Measurements from ENCODE around the gene SERP2. TPM values are rescaled to one million over a fixed set of nuclear protein-coding genes. Genes with fewer than 3 reads are reported as not detected.

Gene SERP2
- total and polyA plus RNA-seq, 2 of the 13 experiments (the other 11 are each of a cell fraction or from before 2014, with no cell fraction given) = not detected

DNA sequence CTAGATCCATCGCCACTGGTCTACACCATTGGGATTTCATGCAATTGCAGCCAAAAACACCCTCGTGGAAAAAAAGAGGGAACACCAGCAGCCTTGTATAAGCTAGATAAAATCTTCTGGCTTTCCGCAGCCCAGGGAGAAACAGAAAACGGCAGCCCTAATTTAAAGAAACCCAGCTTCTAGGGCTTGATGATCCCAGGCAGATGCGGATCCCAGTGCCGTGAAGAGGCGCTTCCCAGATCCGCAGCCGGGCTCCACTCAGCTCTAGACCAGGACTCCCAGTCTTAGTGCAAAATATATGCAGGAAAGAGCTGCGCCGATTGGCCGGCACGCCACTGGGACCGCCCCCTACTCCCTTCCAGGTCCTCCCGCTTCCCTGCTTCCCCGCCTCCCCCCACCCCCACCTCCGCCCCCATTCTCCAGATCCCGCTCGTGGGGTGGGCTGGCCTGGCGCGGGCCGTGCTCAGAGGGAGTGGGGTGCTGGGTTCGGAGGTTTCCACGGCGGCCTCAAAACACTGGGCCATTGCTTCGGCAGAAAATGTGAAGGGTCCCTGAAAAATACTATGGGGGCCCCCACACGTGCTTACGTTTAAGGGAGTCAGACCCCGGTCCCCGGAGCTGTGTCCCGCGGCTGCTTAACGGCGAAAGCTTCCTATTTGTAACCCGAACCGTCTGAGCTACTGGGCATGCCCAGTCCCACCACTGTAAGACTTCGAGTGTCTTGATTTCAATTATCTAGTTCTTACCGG, 63.1 kb downstream of the SERP2 start (continued):
- TF ChIP-seq DR1 (CRISPR knock-in tag; IDR thresholded peaks at IDR 0.05) (peak; percentile 70; the same call in 1 of the 2 replicates), ZNF781 (CRISPR knock-in tag; IDR thresholded peaks at IDR 0.05; ENCODE audit: borderline replicate concordance, not compliant biosample characterization) (no peak), ZNF614 (CRISPR knock-in tag; IDR thresholded peaks at IDR 0.05; ENCODE audit: borderline replicate concordance) (no peak), TAF1 (CRISPR knock-in tag; IDR thresholded peaks at IDR 0.05) (peak; percentile 84), ZNF124 (CRISPR knock-in tag; IDR thresholded peaks at IDR 0.05) (no peak), MTA1 (CRISPR knock-in tag; IDR thresholded peaks at IDR 0.05; ENCODE audit: borderline replicate concordance) (no peak), CBFB (CRISPR knock-in tag; IDR thresholded peaks at IDR 0.05) (no peak), SNAI1 (CRISPR knock-in tag; IDR thresholded peaks at IDR 0.05; ENCODE audit: borderline replicate concordance) (no peak), ZFP41 (CRISPR knock-in tag; IDR thresholded peaks at IDR 0.05; ENCODE audit: borderline replicate concordance) (no peak), PHB2 (IDR thresholded peaks at IDR 0.05; ENCODE audit: partially characterized antibody) (no peak), HDAC2 (CRISPR knock-in tag; IDR thresholded peaks at IDR 0.05) (no peak), SAFB2 (CRISPR knock-in tag; IDR thresholded peaks at IDR 0.05; ENCODE audit: borderline replicate concordance, low read depth) (no peak), YEATS2 (CRISPR knock-in tag; IDR thresholded peaks at IDR 0.05; ENCODE audit: borderline replicate concordance) (no peak)
- TF ChIP-seq, protein P1, sequence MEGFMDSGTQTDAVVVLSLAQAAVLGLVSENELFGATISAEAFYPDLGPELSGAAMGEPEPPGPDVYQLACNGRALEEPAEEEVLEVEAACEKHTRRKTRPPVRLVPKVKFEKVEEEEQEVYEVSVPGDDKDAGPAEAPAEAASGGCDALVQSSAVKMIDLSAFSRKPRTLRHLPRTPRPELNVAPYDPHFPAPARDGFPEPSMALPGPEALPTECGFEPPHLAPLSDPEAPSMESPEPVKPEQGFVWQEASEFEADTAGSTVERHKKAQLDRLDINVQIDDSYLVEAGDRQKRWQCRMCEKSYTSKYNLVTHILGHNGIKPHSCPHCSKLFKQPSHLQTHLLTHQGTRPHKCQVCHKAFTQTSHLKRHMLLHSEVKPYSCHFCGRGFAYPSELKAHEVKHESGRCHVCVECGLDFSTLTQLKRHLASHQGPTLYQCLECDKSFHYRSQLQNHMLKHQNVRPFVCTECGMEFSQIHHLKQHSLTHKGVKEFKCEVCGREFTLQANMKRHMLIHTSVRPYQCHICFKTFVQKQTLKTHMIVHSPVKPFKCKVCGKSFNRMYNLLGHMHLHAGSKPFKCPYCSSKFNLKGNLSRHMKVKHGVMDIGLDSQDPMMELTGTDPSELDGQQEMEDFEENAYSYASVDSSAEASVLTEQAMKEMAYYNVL (CRISPR knock-in tag; IDR thresholded peaks at IDR 0.05; ENCODE audit: borderline replicate concordance) = no peak
- TF ChIP-seq, protein P2, sequence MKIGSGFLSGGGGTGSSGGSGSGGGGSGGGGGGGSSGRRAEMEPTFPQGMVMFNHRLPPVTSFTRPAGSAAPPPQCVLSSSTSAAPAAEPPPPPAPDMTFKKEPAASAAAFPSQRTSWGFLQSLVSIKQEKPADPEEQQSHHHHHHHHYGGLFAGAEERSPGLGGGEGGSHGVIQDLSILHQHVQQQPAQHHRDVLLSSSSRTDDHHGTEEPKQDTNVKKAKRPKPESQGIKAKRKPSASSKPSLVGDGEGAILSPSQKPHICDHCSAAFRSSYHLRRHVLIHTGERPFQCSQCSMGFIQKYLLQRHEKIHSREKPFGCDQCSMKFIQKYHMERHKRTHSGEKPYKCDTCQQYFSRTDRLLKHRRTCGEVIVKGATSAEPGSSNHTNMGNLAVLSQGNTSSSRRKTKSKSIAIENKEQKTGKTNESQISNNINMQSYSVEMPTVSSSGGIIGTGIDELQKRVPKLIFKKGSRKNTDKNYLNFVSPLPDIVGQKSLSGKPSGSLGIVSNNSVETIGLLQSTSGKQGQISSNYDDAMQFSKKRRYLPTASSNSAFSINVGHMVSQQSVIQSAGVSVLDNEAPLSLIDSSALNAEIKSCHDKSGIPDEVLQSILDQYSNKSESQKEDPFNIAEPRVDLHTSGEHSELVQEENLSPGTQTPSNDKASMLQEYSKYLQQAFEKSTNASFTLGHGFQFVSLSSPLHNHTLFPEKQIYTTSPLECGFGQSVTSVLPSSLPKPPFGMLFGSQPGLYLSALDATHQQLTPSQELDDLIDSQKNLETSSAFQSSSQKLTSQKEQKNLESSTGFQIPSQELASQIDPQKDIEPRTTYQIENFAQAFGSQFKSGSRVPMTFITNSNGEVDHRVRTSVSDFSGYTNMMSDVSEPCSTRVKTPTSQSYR (CRISPR knock-in tag; IDR thresholded peaks at IDR 0.05; ENCODE audit: borderline replicate concordance) = no peak
- TF ChIP-seq, protein P3, sequence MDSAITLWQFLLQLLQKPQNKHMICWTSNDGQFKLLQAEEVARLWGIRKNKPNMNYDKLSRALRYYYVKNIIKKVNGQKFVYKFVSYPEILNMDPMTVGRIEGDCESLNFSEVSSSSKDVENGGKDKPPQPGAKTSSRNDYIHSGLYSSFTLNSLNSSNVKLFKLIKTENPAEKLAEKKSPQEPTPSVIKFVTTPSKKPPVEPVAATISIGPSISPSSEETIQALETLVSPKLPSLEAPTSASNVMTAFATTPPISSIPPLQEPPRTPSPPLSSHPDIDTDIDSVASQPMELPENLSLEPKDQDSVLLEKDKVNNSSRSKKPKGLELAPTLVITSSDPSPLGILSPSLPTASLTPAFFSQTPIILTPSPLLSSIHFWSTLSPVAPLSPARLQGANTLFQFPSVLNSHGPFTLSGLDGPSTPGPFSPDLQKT (CRISPR knock-in tag; IDR thresholded peaks at IDR 0.05; ENCODE audit: borderline replicate concordance) = no peak
- TF ChIP-seq, protein P4, sequence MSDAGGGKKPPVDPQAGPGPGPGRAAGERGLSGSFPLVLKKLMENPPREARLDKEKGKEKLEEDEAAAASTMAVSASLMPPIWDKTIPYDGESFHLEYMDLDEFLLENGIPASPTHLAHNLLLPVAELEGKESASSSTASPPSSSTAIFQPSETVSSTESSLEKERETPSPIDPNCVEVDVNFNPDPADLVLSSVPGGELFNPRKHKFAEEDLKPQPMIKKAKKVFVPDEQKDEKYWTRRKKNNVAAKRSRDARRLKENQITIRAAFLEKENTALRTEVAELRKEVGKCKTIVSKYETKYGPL (CRISPR knock-in tag; IDR thresholded peaks at IDR 0.05) = no peak
- TF ChIP-seq, protein P5, sequence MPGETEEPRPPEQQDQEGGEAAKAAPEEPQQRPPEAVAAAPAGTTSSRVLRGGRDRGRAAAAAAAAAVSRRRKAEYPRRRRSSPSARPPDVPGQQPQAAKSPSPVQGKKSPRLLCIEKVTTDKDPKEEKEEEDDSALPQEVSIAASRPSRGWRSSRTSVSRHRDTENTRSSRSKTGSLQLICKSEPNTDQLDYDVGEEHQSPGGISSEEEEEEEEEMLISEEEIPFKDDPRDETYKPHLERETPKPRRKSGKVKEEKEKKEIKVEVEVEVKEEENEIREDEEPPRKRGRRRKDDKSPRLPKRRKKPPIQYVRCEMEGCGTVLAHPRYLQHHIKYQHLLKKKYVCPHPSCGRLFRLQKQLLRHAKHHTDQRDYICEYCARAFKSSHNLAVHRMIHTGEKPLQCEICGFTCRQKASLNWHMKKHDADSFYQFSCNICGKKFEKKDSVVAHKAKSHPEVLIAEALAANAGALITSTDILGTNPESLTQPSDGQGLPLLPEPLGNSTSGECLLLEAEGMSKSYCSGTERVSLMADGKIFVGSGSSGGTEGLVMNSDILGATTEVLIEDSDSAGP (CRISPR knock-in tag; IDR thresholded peaks at IDR 0.05; ENCODE audit: borderline replicate concordance) = no peak
- TF ChIP-seq, protein P6, sequence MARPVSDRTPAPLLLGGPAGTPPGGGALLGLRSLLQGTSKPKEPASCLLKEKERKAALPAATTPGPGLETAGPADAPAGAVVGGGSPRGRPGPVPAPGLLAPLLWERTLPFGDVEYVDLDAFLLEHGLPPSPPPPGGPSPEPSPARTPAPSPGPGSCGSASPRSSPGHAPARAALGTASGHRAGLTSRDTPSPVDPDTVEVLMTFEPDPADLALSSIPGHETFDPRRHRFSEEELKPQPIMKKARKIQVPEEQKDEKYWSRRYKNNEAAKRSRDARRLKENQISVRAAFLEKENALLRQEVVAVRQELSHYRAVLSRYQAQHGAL (CRISPR knock-in tag; IDR thresholded peaks at IDR 0.05; ENCODE audit: not compliant biosample characterization) = no peak

Data from HepG2 (cell line).